KMS-11 (cell line): ENCODE data around the gene ARSJ.
A peak's percentile ranks its signal among the peaks of the same experiment; 100 is the strongest.
"Not testable (repeated sequence)": the region's sequence is repeated elsewhere in the genome, so short reads cannot be mapped to it uniquely, and the experiment has no call there.

Source experiments
- H2AFZ ChIP-seq: fragments of 200-600 bp; sonication (generic); 2 replicates; pipeline ENCODE4 v1.6.1; 2016; ENCODE audit warnings: antibody characterized with exemption, mixed run types, low read depth
- H3K27ac ChIP-seq: fragments of 200-600 bp; sonication (generic); 2 replicates; pipeline ENCODE4 v1.6.1; 2016; ENCODE audit warnings: mild to moderate bottlenecking, mixed run types
- H3K27me3 ChIP-seq: fragments of 200-600 bp; sonication (generic); 2 replicates; pipeline ENCODE4 v1.6.1; 2017; ENCODE audit warnings: mild to moderate bottlenecking, low read depth, mixed run types, moderate library complexity; ENCODE audit not compliant: insufficient read depth
- H3K36me3 ChIP-seq: fragments of 200-600 bp; sonication (generic); 2 replicates; pipeline ENCODE4 v1.6.1; 2017; ENCODE audit warnings: mild to moderate bottlenecking, mixed run types; ENCODE audit not compliant: insufficient read depth
- H3K4me1 ChIP-seq: fragments of 200-600 bp; sonication (generic); 2 replicates; pipeline ENCODE4 v1.6.1; 2016; ENCODE audit warnings: mild to moderate bottlenecking, low read depth, mixed run types; ENCODE audit not compliant: poor library complexity, severe bottlenecking
- H3K4me2 ChIP-seq: fragments of 200-600 bp; sonication (generic); 2 replicates; pipeline ENCODE4 v1.7.0; 2016; ENCODE audit warnings: mild to moderate bottlenecking, mixed run types
- H3K4me3 ChIP-seq: fragments of 200-600 bp; sonication (generic); IDR thresholded peaks from 2 replicates; pipeline ENCODE4 v1.6.1; 2017; ENCODE audit warnings: low read depth, low read length, mixed read lengths; ENCODE audit not compliant: insufficient read depth
- H3K79me2 ChIP-seq: fragments of 200-600 bp; sonication (generic); 2 replicates; pipeline ENCODE4 v1.6.1; 2016; ENCODE audit warnings: low read depth, mixed run types; ENCODE audit not compliant: insufficient read depth
- H3K9ac ChIP-seq: fragments of 200-600 bp; sonication (generic); 2 replicates; pipeline ENCODE4 v1.6.1; 2016; ENCODE audit warnings: mild to moderate bottlenecking, mixed run types
- H4K20me1 ChIP-seq: fragments of 200-600 bp; sonication (generic); 2 replicates; pipeline ENCODE4 v1.6.1; 2016; ENCODE audit warnings: mild to moderate bottlenecking, mixed run types; ENCODE audit not compliant: insufficient read depth
- TF ChIP-seq, protein P1 (sequence below): fragments of 200-600 bp; sonication (generic); conservative IDR thresholded peaks from 2 replicates; pipeline ENCODE4 v1.6.1; 2017; ENCODE audit warnings: low read depth, mild to moderate bottlenecking, antibody characterized with exemption, low read length, moderate library complexity, mixed read lengths

The ARSJ gene

DNA sequence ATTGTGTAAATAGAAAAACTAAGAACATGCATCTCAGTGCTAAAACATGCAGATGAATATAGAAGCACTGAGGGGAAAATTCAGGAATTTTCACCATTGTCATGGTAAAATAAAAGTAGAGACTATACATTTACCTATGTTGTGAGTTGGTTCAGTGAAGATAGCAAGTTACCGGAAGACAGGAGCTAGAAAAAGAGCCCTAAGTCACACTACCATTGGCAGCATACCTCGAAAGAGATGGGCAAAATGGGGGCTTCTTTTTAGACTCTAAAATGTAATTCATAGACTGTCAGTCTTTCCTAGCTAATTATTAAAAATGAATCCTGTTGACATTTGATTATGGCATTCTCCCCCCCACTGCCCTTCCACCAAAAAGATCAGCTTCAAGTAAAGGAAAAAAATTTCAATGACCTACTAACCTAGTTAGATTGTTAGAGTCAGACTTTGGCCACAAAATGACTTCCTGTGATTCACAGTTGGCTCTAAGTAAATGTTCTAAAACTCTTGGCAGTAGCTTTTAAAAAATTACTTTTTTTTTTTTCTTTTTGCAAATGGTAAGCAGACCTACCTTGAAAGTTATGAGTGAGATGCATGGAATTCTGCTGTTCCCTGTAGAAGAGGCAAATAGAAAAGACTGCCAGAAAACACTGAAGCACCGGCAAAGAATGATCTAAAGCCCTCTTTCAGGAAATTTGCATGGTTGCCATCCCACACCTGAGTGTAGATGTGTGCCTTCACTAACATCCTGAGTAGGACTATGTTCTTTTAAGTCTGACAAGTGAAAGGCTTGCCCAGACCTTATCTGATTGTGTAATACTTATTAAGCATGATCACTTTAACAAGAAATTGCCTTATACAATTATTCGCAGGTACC is 26.4 kb upstream of the ARSJ start:
- H3K36me3 ChIP-seq, result no peaks in the 10 kb centered on the region
- TF ChIP-seq, protein P1, sequence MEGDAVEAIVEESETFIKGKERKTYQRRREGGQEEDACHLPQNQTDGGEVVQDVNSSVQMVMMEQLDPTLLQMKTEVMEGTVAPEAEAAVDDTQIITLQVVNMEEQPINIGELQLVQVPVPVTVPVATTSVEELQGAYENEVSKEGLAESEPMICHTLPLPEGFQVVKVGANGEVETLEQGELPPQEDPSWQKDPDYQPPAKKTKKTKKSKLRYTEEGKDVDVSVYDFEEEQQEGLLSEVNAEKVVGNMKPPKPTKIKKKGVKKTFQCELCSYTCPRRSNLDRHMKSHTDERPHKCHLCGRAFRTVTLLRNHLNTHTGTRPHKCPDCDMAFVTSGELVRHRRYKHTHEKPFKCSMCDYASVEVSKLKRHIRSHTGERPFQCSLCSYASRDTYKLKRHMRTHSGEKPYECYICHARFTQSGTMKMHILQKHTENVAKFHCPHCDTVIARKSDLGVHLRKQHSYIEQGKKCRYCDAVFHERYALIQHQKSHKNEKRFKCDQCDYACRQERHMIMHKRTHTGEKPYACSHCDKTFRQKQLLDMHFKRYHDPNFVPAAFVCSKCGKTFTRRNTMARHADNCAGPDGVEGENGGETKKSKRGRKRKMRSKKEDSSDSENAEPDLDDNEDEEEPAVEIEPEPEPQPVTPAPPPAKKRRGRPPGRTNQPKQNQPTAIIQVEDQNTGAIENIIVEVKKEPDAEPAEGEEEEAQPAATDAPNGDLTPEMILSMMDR, result no peak
- no peaks in the 10 kb centered on the region for H3K27me3 ChIP-seq
- no peak overlapping the region for H3K9ac ChIP-seq
- no peak overlapping the region for H3K4me3 ChIP-seq
- no peak overlapping the region for H2AFZ ChIP-seq
- no peak overlapping the region for H3K27ac ChIP-seq
- no peaks in the 10 kb centered on the region for H3K79me2 ChIP-seq
- H3K4me2 ChIP-seq, result no peak overlapping the region
- H4K20me1 ChIP-seq, result no peaks in the 10 kb centered on the region
- no peaks in the 10 kb centered on the region for H3K4me1 ChIP-seq

- H3K4me2 ChIP-seq, result 0 out of 2 replicates have a peak overlapping the region, but pooled peaks have one; percentile 7
- not testable (repeated sequence) for H2AFZ ChIP-seq, H3K4me3 ChIP-seq
These were observed 25.2 kb upstream of the ARSJ start for GRCh38 chr4:114004483-114005226.

GRCh38 chr4:113998531-113998930 is 19.1 kb upstream of the ARSJ start:
- Histone ChIP-seq H4K20me1 (no peaks in the 10 kb centered on the region), H3K4me2 (no peak overlapping the region), H3K27ac (no peak overlapping the region), H3K4me3 (no peak overlapping the region), H3K79me2 (no peaks in the 10 kb centered on the region), H3K27me3 (no peaks in the 10 kb centered on the region), H2AFZ (no peak overlapping the region), H3K4me1 (no peaks in the 10 kb centered on the region), H3K9ac (no peak overlapping the region), H3K36me3 (no peaks in the 10 kb centered on the region)
- TF ChIP-seq, protein P1, result no peak

More at GRCh38 chr4:114004483-114005226, 25.2 kb upstream of the ARSJ start:
- not testable (repeated sequence) for H3K79me2 ChIP-seq, H3K36me3 ChIP-seq, H3K27me3 ChIP-seq, H3K9ac ChIP-seq, H3K27ac ChIP-seq, H4K20me1 ChIP-seq, H3K4me1 ChIP-seq

DNA sequence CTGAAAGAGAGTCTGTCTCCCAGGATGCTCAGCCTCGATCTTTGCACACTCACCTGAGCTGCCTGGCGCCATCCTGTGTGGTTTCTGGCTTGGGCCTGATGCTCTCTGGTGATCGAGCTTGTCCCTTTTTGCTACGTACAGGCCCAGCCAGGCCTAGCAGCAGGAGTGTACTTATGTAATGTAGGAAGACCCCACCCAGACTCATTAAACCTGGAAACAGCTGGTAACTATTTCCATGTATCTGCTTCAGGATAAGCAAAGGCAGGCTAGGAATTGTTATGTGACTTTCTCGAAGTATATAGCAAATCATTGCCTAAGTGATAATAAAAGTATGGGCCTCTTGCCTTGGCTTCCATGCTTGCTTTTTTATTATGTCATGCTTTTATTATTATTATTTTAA is 18.6 kb upstream of the ARSJ start:
- Histone ChIP-seq H3K27me3 (no peaks in the 10 kb centered on the region), H3K79me2 (no peaks in the 10 kb centered on the region), H3K4me1 (no peaks in the 10 kb centered on the region), H2AFZ (no peak overlapping the region), H3K9ac (no peak overlapping the region), H3K4me3 (no peak overlapping the region), H3K4me2 (no peak overlapping the region), H3K27ac (no peak overlapping the region), H4K20me1 (no peaks in the 10 kb centered on the region), H3K36me3 (no peaks in the 10 kb centered on the region)
- TF ChIP-seq, protein P1, result no peak

GRCh38 chr4:113997206-113997605 is 17.8 kb upstream of the ARSJ start:
- no peak overlapping the region for H3K4me2 ChIP-seq

More at GRCh38 chr4:113997206-113997605, 17.8 kb upstream of the ARSJ start:
- Histone ChIP-seq H2AFZ (no peak overlapping the region), H4K20me1 (no peaks in the 10 kb centered on the region), H3K4me3 (no peak overlapping the region), H3K27me3 (no peaks in the 10 kb centered on the region), H3K36me3 (no peaks in the 10 kb centered on the region), H3K4me1 (no peaks in the 10 kb centered on the region), H3K27ac (no peak overlapping the region), H3K79me2 (no peaks in the 10 kb centered on the region), H3K9ac (no peak overlapping the region)
- TF ChIP-seq, protein P1, result no peak
